Tibial artery (tissue), 4 donors: Measurements from ENCODE around the gene RTF2.

ENCODE experiments used
- DNase-seq, 2 donors: peaks; one replicate each; pipeline ENCODE4 v3.0.0-alpha.2; 2019
- H3K27ac ChIP-seq, 2 donors: fragments of 200-600 bp; sonication (generic) in 1 of 2; 1 replicate in 1 of 2; 2 replicates in 1 of 2; pipeline ENCODE4 v1.5.1; 2018 to 2019; ENCODE audit warnings: mild to moderate bottlenecking in 1 of 2
- H3K27me3 ChIP-seq, 2 donors: fragments of 200-600 bp; sonication (generic) in 1 of 2; one replicate each; pipeline versions ENCODE4 v1.5.1 to v1.6.0; 2016 to 2019
- H3K36me3 ChIP-seq, 3 donors: fragments of 200-600 bp; sonication (generic) in 2 of 3; one replicate each; pipeline ENCODE4 v1.5.1; 2016 to 2019; ENCODE audit warnings: mild to moderate bottlenecking in 2 of 3
- H3K4me1 ChIP-seq, 4 donors: fragments of 200-600 bp; sonication (generic) in 2 of 4; 1 replicate in 3 of 4; 2 replicates in 1 of 4; pipeline ENCODE4 v1.5.1; 2016 to 2019
- H3K4me3 ChIP-seq, 2 donors: fragments of 200-600 bp; sonication (generic) in 1 of 2; 1 replicate in 1 of 2; 2 replicates in 1 of 2; pipeline ENCODE4 v1.5.1; 2018 to 2019; ENCODE audit warnings: mild to moderate bottlenecking in 2 of 2
- H3K9me3 ChIP-seq, 3 donors: fragments of 200-600 bp; sonication (generic) in 1 of 3; one replicate each; pipeline ENCODE4 v1.5.1; 2016 to 2019
- intact Hi-C: fragments of 100-400 bp; cut with DNase I; formaldehyde crosslinking; loops from one replicate; pipeline ENCODE4 v1.15.0; 2023; ENCODE audit warnings: low total_unique reads
- TF ChIP-seq, protein P1 (sequence below), 2 experiments: fragments of 200-600 bp in 1 of 2; fragments of 450-650 bp in 1 of 2; IDR thresholded peaks; one replicate each; pipeline ENCODE4 v1.5.1; 2017 to 2019; ENCODE audit warnings: antibody characterized with exemption in 2 of 2, mild to moderate bottlenecking in 1 of 2, moderate library complexity in 1 of 2

The RTF2 gene

DNA sequence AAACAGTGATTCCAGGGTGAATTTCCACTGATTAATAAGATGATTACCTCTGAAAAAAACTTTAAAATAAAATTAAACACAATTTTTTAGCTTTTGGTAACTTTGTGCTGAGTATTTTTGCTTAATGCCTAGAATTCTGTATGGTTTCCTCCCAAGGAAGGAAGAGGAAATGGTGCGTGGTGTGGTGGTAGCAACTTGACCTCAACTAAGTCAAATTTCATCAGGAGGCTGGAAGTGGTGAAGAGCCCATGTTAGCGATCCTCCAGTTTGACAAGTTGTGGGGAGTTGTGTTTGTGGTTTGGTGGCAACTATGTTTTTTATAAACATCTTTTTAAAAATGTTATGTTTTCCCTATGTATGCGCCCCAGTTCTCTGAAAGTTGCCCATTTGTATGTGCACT is 5.0 kb upstream of the RTF2 start:
- no peaks in the 10 kb centered on the region for H3K27me3 ChIP-seq
- no peak overlapping the region for H3K4me3 ChIP-seq
- no peak for DNase-seq
- H3K4me1 ChIP-seq: peaks cover 0 to 8% (median 3%) of the 10 kb centered on the region in 4 donors
- no peaks in the 10 kb centered on the region for H3K9me3 ChIP-seq
- TF ChIP-seq, protein P1, sequence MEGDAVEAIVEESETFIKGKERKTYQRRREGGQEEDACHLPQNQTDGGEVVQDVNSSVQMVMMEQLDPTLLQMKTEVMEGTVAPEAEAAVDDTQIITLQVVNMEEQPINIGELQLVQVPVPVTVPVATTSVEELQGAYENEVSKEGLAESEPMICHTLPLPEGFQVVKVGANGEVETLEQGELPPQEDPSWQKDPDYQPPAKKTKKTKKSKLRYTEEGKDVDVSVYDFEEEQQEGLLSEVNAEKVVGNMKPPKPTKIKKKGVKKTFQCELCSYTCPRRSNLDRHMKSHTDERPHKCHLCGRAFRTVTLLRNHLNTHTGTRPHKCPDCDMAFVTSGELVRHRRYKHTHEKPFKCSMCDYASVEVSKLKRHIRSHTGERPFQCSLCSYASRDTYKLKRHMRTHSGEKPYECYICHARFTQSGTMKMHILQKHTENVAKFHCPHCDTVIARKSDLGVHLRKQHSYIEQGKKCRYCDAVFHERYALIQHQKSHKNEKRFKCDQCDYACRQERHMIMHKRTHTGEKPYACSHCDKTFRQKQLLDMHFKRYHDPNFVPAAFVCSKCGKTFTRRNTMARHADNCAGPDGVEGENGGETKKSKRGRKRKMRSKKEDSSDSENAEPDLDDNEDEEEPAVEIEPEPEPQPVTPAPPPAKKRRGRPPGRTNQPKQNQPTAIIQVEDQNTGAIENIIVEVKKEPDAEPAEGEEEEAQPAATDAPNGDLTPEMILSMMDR (IDR thresholded peaks at IDR 0.05): no peak
- intact Hi-C loops: no loop called here
- H3K27ac ChIP-seq: no peak overlapping the region
- H3K36me3 ChIP-seq: no peaks in the 10 kb centered on the region

DNA sequence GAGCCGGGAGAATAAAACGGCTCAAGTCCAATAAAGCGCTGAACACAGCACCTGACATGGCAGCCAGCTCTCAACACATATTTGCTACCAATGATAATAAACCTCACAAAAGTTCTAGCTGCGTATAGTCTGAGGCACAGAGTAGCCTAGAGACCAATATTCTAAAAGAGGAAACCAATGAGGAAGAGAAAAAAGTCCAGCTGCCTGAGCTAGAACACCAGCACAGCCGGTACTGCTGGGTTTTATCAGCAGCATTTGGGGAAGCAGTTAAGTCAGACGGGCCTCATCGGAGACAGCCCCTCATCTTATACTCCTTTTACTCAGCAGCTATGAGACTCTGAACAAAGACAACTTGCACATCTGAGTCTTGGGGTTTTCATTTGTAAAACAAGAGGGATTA is 2.4 kb upstream of the RTF2 start:
- Histone ChIP-seq H3K36me3 (peaks cover 0 to 6% (median 0%) of the 10 kb centered on the region in 3 donors), H3K4me1 (peaks cover 0 to 27% (median 17%) of the 10 kb centered on the region in 4 donors), H3K27me3 (no peaks in the 10 kb centered on the region), H3K27ac (no peak overlapping the region), H3K9me3 (no peaks in the 10 kb centered on the region), H3K4me3 (no peak overlapping the region)
- TF ChIP-seq, protein P1 (IDR thresholded peaks at IDR 0.05): no peak
- DNase-seq: no peak
- intact Hi-C loops: no loop called here

DNA sequence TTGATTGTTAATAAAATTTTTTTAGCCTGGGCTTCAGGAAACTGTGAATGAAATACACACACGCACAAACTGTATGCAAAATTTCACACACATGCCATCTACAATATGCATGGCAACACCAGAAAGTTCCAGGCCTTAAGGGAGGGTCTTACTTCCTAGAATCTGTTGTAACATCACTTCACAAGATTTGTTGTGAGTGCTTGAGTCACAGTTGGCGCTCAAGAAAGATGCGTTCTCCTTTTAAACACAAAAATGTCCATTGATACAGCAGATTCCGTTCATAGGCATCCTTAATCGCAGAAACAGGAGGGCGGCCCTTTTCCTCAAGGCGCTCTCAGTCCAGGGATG is 485 bp upstream of the RTF2 start:
- peak overlapping the region; percentile 89 to 91 for H3K4me3 ChIP-seq
- DNase-seq: no peak
- H3K9me3 ChIP-seq: no peaks in the 10 kb centered on the region
- H3K27ac ChIP-seq: peak overlapping the region; percentile 85 to 91
- H3K36me3 ChIP-seq: peaks cover 0 to 11% (median 0%) of the 10 kb centered on the region in 3 donors
- intact Hi-C loops: loop anchor here (2.0 kb wide), 1 partner anchor 109 kb away; the partner anchor contains the start of gene FAM210B
- H3K27me3 ChIP-seq: no peaks in the 10 kb centered on the region
- TF ChIP-seq, protein P1 (IDR thresholded peaks at IDR 0.05): no peak
- H3K4me1 ChIP-seq: peaks cover 0 to 28% (median 17%) of the 10 kb centered on the region in 4 donors

DNA sequence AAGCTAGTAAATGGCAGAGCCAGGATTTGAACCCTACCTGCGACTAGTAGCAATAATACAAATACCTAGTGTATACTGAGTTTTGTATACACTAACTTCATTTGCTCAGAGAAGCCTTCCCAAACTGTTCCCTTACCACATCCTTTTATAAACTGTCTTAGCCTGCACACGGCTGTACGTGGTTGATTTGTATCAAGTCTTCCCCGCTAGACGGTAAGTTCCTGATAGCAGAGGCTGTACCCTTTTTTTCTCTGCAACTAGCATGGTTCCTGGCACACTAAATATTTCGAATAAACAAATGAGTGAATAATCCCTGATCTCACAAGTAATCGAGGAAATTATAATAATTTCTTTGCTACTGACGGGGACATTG is 636 bp downstream of the RTF2 start:
- intact Hi-C loops: loop anchor here (2.0 kb wide), 1 partner anchor 110 kb away; the partner anchor contains the start of gene FAM210B
- DNase-seq: no peak
- Histone ChIP-seq H3K9me3 (no peaks in the 10 kb centered on the region), H3K4me3 (peak overlapping the region; percentile 89 to 91), H3K36me3 (peaks cover 8 to 22% (median 8%) of the 10 kb centered on the region in 3 donors), H3K27me3 (no peaks in the 10 kb centered on the region), H3K4me1 (peaks cover 0 to 28% (median 17%) of the 10 kb centered on the region in 4 donors), H3K27ac (peak overlapping the region; percentile 85 to 91)
- TF ChIP-seq, protein P1 (IDR thresholded peaks at IDR 0.05): no peak

DNA sequence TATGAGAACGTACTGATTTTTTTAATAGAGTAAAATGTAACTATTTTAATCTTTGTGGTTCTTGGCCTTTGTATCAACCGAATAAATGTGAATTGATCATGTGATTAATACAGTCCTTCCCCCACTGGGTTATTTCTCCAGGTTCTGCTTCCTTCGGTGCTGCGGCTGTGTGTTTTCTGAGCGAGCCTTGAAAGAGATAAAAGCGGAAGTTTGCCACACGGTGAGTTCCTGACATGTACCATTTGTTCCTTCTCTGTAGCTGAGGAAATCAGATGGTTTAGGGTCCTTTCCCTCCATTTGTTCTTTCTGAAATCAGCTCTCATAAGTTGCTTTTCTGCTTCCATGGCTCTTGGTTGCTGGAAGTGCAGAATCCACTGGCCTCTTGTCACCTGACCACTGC is 15.5 kb downstream of the RTF2 start:
- DNase-seq: no peak
- Histone ChIP-seq H3K27me3 (no peaks in the 10 kb centered on the region), H3K4me1 (peaks cover 0 to 3% (median 0%) of the 10 kb centered on the region in 4 donors), H3K9me3 (no peaks in the 10 kb centered on the region), H3K36me3 (peaks cover 49 to 98% (median 66%) of the 10 kb centered on the region in 3 donors), H3K4me3 (no peak overlapping the region), H3K27ac (no peak overlapping the region)
- TF ChIP-seq, protein P1 (IDR thresholded peaks at IDR 0.05): no peak
- intact Hi-C loops: no loop called here

DNA sequence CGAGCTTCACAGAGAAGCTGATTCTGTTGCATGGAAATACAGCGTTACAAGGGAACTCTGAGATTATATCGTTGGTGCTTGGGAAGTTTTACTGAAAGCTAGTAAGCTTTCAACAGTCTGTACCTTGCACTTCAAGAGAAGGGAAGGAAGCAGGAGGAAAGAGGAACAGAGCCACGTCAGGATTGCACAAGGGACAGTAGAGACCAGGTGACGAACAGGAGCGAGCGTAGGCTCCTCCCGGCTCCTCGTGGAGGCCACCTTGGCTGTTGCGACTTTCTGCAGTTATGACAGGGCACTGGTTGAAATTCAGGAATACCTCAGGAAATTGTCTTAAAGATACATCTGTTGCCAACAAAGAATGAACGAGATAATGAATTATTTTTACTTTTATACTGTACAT is 18.8 kb downstream of the RTF2 start:
- TF ChIP-seq, protein P1 (IDR thresholded peaks at IDR 0.05): no peak
- intact Hi-C loops: no loop called here
- Histone ChIP-seq H3K4me3 (no peak overlapping the region), H3K36me3 (peaks cover 21 to 93% (median 50%) of the 10 kb centered on the region in 3 donors), H3K4me1 (peaks cover 0 to 3% (median 0%) of the 10 kb centered on the region in 4 donors), H3K27me3 (no peaks in the 10 kb centered on the region), H3K27ac (no peak overlapping the region), H3K9me3 (no peaks in the 10 kb centered on the region)
- no peak for DNase-seq
